ENCODE data around the gene MLN.

MLN gene

DNA sequence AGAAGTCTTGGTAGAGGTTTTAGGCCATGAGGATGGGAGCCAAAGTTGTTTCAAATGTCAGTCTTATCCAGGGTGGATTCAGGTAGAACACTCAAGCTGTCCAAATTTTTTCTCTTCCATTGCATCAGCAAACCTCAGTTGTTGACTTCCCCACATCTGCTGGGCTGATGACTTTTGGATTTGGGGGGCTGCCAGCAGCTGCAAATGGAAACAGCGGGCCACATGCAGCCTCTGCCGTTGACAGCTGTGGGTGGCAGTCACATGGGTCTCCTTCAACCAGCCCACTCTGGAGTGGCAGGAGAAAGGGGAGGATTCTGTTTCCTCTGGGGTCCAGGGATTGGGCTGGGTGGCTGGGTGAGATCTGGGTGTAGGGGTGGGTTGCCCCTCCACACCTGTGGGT lies 5.8 kb upstream of the MLN start:
- ATAC-seq, result no peak
- TF ChIP-seq ZNF565 (CRISPR knock-in tag; conservative IDR thresholded peaks at IDR 0.05; ENCODE audit: low read depth) (no peak), GLIS3 (CRISPR knock-in tag; IDR thresholded peaks at IDR 0.05) (no peak), ISL1 (CRISPR knock-in tag; IDR thresholded peaks at IDR 0.05) (no peak), CSDC2 (CRISPR knock-in tag; IDR thresholded peaks at IDR 0.05) (no peak), OSR1 (CRISPR knock-in tag; IDR thresholded peaks at IDR 0.05) (no peak)

DNA sequence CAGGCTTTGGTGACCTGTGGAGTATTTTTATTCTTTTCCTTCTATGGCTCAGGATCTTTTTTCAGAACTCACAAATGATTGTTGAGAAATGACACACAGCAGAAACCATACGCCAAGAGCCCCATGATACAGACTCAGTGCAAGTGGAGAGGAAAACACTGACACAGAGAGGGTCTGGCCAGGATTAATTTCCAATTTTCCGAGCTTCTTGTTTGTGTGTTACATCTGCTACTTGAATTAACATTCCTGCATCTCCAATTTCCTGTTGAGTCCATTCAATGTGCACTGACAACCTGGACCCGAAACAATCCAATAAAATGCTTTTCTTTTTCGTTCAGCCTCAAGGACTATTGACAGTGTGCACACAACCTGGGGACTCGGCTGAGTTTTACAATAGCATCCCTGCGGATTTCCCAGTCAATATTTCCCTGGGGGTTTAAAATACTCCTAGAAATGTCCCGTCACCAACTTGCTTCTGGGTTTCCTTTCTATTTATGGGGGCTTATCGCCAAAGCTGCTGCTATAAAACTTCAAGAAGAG lies 4.9 kb upstream of the MLN start:
- TF ChIP-seq, protein P1, sequence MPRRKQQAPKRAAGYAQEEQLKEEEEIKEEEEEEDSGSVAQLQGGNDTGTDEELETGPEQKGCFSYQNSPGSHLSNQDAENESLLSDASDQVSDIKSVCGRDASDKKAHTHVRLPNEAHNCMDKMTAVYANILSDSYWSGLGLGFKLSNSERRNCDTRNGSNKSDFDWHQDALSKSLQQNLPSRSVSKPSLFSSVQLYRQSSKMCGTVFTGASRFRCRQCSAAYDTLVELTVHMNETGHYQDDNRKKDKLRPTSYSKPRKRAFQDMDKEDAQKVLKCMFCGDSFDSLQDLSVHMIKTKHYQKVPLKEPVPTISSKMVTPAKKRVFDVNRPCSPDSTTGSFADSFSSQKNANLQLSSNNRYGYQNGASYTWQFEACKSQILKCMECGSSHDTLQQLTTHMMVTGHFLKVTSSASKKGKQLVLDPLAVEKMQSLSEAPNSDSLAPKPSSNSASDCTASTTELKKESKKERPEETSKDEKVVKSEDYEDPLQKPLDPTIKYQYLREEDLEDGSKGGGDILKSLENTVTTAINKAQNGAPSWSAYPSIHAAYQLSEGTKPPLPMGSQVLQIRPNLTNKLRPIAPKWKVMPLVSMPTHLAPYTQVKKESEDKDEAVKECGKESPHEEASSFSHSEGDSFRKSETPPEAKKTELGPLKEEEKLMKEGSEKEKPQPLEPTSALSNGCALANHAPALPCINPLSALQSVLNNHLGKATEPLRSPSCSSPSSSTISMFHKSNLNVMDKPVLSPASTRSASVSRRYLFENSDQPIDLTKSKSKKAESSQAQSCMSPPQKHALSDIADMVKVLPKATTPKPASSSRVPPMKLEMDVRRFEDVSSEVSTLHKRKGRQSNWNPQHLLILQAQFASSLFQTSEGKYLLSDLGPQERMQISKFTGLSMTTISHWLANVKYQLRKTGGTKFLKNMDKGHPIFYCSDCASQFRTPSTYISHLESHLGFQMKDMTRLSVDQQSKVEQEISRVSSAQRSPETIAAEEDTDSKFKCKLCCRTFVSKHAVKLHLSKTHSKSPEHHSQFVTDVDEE (CRISPR knock-in tag; IDR thresholded peaks at IDR 0.05), result no peak
- TF ChIP-seq ZFP30 (CRISPR knock-in tag; IDR thresholded peaks at IDR 0.05) (no peak), RARB (CRISPR knock-in tag; IDR thresholded peaks at IDR 0.05) (no peak), ZNF565 (CRISPR knock-in tag; conservative IDR thresholded peaks at IDR 0.05; ENCODE audit: low read depth) (no peak), OSR1 (CRISPR knock-in tag; IDR thresholded peaks at IDR 0.05) (no peak), CSDC2 (CRISPR knock-in tag; IDR thresholded peaks at IDR 0.05) (no peak), ESRRG (CRISPR knock-in tag; IDR thresholded peaks at IDR 0.05) (no peak), ZNF70 (CRISPR knock-in tag; IDR thresholded peaks at IDR 0.05) (no peak), BACH2 (CRISPR knock-in tag; IDR thresholded peaks at IDR 0.05; ENCODE audit: borderline replicate concordance) (no peak), GLIS3 (CRISPR knock-in tag; IDR thresholded peaks at IDR 0.05) (no peak), ZC3H10 (CRISPR knock-in tag; IDR thresholded peaks at IDR 0.05) (no peak), PPARA (CRISPR knock-in tag; IDR thresholded peaks at IDR 0.05; ENCODE audit: borderline replicate concordance) (no peak), TOX (CRISPR knock-in tag; IDR thresholded peaks at IDR 0.05; ENCODE audit: borderline replicate concordance) (no peak), ISL1 (CRISPR knock-in tag; IDR thresholded peaks at IDR 0.05) (no peak), ARNTL (CRISPR knock-in tag; IDR thresholded peaks at IDR 0.05; ENCODE audit: borderline replicate concordance, low read depth) (no peak)
- TF ChIP-seq, protein P2, sequence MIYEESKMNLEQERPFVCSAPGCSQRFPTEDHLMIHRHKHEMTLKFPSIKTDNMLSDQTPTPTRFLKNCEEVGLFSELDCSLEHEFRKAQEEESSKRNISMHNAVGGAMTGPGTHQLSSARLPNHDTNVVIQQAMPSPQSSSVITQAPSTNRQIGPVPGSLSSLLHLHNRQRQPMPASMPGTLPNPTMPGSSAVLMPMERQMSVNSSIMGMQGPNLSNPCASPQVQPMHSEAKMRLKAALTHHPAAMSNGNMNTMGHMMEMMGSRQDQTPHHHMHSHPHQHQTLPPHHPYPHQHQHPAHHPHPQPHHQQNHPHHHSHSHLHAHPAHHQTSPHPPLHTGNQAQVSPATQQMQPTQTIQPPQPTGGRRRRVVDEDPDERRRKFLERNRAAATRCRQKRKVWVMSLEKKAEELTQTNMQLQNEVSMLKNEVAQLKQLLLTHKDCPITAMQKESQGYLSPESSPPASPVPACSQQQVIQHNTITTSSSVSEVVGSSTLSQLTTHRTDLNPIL (CRISPR knock-in tag; IDR thresholded peaks at IDR 0.05; ENCODE audit: low read depth), result no peak
- TF ChIP-seq, protein P3, sequence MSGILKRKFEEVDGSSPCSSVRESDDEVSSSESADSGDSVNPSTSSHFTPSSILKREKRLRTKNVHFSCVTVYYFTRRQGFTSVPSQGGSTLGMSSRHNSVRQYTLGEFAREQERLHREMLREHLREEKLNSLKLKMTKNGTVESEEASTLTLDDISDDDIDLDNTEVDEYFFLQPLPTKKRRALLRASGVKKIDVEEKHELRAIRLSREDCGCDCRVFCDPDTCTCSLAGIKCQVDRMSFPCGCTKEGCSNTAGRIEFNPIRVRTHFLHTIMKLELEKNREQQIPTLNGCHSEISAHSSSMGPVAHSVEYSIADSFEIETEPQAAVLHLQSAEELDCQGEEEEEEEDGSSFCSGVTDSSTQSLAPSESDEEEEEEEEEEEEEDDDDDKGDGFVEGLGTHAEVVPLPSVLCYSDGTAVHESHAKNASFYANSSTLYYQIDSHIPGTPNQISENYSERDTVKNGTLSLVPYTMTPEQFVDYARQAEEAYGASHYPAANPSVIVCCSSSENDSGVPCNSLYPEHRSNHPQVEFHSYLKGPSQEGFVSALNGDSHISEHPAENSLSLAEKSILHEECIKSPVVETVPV (CRISPR knock-in tag; IDR thresholded peaks at IDR 0.05), result no peak
- TF ChIP-seq, protein P4, sequence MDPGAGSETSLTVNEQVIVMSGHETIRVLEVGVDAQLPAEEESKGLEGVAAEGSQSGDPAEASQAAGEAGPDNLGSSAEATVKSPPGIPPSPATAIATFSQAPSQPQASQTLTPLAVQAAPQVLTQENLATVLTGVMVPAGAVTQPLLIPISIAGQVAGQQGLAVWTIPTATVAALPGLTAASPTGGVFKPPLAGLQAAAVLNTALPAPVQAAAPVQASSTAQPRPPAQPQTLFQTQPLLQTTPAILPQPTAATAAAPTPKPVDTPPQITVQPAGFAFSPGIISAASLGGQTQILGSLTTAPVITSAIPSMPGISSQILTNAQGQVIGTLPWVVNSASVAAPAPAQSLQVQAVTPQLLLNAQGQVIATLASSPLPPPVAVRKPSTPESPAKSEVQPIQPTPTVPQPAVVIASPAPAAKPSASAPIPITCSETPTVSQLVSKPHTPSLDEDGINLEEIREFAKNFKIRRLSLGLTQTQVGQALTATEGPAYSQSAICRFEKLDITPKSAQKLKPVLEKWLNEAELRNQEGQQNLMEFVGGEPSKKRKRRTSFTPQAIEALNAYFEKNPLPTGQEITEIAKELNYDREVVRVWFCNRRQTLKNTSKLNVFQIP (CRISPR knock-in tag; IDR thresholded peaks at IDR 0.05; ENCODE audit: borderline replicate concordance, low read depth), result no peak
- TF ChIP-seq, protein P5, sequence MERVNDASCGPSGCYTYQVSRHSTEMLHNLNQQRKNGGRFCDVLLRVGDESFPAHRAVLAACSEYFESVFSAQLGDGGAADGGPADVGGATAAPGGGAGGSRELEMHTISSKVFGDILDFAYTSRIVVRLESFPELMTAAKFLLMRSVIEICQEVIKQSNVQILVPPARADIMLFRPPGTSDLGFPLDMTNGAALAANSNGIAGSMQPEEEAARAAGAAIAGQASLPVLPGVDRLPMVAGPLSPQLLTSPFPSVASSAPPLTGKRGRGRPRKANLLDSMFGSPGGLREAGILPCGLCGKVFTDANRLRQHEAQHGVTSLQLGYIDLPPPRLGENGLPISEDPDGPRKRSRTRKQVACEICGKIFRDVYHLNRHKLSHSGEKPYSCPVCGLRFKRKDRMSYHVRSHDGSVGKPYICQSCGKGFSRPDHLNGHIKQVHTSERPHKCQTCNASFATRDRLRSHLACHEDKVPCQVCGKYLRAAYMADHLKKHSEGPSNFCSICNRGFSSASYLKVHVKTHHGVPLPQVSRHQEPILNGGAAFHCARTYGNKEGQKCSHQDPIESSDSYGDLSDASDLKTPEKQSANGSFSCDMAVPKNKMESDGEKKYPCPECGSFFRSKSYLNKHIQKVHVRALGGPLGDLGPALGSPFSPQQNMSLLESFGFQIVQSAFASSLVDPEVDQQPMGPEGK (CRISPR knock-in tag; IDR thresholded peaks at IDR 0.05; ENCODE audit: borderline replicate concordance), result no peak
- no peak for ATAC-seq

DNA sequence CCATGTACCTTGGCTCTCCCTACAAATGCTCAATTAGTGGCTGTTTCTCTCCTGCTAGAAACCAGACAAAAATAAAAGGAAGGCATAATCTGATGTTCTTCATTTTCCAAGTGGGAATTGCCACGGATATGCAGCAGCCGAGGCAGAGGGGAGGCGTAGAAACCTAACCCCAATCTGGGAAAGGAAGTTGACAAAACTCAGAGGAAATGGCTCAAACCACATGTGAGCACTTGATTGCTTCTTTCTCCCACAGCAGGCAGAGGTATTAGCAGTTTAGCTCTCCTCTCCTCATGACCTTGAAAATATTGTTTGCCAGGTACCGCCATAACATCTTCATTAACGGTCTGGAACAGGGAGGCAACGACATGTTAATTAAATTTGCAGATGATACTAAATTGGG lies 3.8 kb upstream of the MLN start:
- TF ChIP-seq BACH2 (CRISPR knock-in tag; IDR thresholded peaks at IDR 0.05; ENCODE audit: borderline replicate concordance) (no peak), ZC3H10 (CRISPR knock-in tag; IDR thresholded peaks at IDR 0.05) (no peak), ZNF8 (CRISPR knock-in tag; IDR thresholded peaks at IDR 0.05) (no peak), SNAI2 (CRISPR knock-in tag; IDR thresholded peaks at IDR 0.05) (no peak)
- TF ChIP-seq, protein P4 (CRISPR knock-in tag; IDR thresholded peaks at IDR 0.05; ENCODE audit: borderline replicate concordance, low read depth), result no peak
- no peak for ATAC-seq
